ENCODE measurements around the gene ANKMY1.

Gene ANKMY1

GRCh38 chr2:240442891-240443715 is 114.7 kb downstream of the ANKMY1 start:
- H3K4me1 ChIP-seq, result no peaks in the 10 kb centered on the region
- H3K27me3 ChIP-seq, result no peaks in the 10 kb centered on the region
- TF ChIP-seq, protein P1, sequence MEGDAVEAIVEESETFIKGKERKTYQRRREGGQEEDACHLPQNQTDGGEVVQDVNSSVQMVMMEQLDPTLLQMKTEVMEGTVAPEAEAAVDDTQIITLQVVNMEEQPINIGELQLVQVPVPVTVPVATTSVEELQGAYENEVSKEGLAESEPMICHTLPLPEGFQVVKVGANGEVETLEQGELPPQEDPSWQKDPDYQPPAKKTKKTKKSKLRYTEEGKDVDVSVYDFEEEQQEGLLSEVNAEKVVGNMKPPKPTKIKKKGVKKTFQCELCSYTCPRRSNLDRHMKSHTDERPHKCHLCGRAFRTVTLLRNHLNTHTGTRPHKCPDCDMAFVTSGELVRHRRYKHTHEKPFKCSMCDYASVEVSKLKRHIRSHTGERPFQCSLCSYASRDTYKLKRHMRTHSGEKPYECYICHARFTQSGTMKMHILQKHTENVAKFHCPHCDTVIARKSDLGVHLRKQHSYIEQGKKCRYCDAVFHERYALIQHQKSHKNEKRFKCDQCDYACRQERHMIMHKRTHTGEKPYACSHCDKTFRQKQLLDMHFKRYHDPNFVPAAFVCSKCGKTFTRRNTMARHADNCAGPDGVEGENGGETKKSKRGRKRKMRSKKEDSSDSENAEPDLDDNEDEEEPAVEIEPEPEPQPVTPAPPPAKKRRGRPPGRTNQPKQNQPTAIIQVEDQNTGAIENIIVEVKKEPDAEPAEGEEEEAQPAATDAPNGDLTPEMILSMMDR (IDR thresholded peaks at IDR 0.05; ENCODE audit: low read depth, low read length), result no peak
- H3K9me3 ChIP-seq, result no peaks in the 10 kb centered on the region
- H3K4me3 ChIP-seq (ENCODE audit: low read depth, low read length), result no peak overlapping the region
- DNase-seq, result no peak
- H3K36me3 ChIP-seq, result no peaks in the 10 kb centered on the region

DNA sequence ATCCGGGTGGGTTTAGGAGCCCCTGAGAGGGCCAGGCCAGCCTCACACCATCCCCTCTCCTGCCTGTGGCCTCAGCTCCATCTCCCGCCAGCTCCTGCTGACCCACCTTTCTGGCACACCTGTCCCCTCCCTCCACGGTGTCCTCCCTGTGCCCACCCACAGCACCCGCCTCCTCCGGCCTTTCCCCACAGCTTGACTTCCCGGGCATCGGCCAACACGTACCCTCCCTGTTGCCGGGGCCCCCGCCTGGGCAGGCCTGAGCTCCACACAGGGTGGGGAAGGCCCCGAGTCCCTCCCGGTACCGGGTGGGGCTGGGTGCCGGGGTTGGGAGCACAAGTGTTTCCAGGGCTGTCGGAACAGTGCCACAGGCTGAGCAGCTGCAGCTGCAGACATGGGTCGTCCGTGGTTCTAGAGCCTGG is 115.8 kb downstream of the ANKMY1 start:
- no peaks in the 10 kb centered on the region for H3K4me1 ChIP-seq
- no peaks in the 10 kb centered on the region for H3K9me3 ChIP-seq
- H3K36me3 ChIP-seq, result no peaks in the 10 kb centered on the region
- no peak overlapping the region for H3K4me3 ChIP-seq (ENCODE audit: low read depth, low read length)
- peaks cover 4% of the 10 kb centered on the region for H3K27me3 ChIP-seq
- TF ChIP-seq, protein P1 (IDR thresholded peaks at IDR 0.05; ENCODE audit: low read depth, low read length), result no peak
- no peak for DNase-seq

DNA sequence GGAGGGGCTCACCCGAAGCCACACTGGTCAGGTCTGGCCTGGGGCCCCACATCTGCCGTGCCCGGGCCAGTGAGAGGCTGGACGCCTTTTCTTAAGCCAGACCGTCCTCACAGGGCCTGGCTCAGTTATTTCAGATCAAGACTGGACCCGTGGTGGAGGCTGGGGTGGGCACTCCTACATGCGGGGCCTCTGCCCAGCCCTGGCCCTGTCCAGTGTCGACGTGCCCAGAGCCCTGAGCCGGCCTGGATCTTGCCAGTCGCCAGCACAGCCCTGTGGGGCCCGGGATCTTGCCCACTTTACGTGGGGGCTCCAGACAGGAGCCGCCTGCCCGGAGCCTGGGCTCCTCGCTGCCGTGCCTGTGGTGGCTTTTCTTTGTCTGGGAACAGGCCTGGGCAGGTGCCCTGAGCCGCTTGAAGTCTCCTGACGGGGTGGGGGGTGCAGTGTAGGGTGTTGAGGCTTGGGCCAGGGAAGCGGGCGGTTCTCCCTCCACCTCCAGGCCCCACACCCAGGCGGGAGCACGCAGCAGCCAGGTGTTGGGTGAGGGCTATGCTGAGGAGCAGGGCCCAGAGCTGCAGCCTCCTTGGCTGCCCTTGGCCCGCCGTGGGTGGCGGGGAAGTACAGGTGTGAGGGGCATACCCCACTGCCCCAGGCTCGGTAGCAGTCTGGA is 116.3 kb downstream of the ANKMY1 start:
- no peak for DNase-seq
- H3K27me3 ChIP-seq, result peaks cover 9% of the 10 kb centered on the region

GRCh38 chr2:240440704-240441320 is 117.0 kb downstream of the ANKMY1 start:
- Histone ChIP-seq H3K9me3 (peaks cover 7% of the 10 kb centered on the region; the same call in 1 of the 2 replicates), H3K27me3 (peaks cover 13% of the 10 kb centered on the region), H3K4me3 (ENCODE audit: low read depth, low read length) (no peak overlapping the region), H3K4me1 (no peaks in the 10 kb centered on the region; the same call in 1 of the 2 replicates), H3K36me3 (no peaks in the 10 kb centered on the region)
- DNase-seq, result no peak
- TF ChIP-seq, protein P1 (IDR thresholded peaks at IDR 0.05; ENCODE audit: low read depth, low read length), result no peak

More for the DNA sequence above, 116.3 kb downstream of the ANKMY1 start:
- TF ChIP-seq, protein P1 (IDR thresholded peaks at IDR 0.05; ENCODE audit: low read depth, low read length), result no peak
- Histone ChIP-seq H3K4me3 (ENCODE audit: low read depth, low read length) (no peak overlapping the region), H3K4me1 (no peaks in the 10 kb centered on the region; the same call in 1 of the 2 replicates), H3K9me3 (peaks cover 5% of the 10 kb centered on the region; the same call in 1 of the 2 replicates), H3K36me3 (no peaks in the 10 kb centered on the region)

GRCh38 chr2:240440251-240440650 is 117.5 kb downstream of the ANKMY1 start:
- no peak overlapping the region for H3K4me3 ChIP-seq (ENCODE audit: low read depth, low read length)
- H3K27me3 ChIP-seq, result peaks cover 13% of the 10 kb centered on the region
- no peak for DNase-seq
- H3K9me3 ChIP-seq, result peaks cover 7% of the 10 kb centered on the region; the same call in 1 of the 2 replicates
- TF ChIP-seq, protein P1 (IDR thresholded peaks at IDR 0.05; ENCODE audit: low read depth, low read length), result no peak
- no peaks in the 10 kb centered on the region for H3K36me3 ChIP-seq
- H3K4me1 ChIP-seq, result no peaks in the 10 kb centered on the region; the same call in 1 of the 2 replicates
